ENCODE measurements around the gene FOSL2.

FOSL2 gene

DNA sequence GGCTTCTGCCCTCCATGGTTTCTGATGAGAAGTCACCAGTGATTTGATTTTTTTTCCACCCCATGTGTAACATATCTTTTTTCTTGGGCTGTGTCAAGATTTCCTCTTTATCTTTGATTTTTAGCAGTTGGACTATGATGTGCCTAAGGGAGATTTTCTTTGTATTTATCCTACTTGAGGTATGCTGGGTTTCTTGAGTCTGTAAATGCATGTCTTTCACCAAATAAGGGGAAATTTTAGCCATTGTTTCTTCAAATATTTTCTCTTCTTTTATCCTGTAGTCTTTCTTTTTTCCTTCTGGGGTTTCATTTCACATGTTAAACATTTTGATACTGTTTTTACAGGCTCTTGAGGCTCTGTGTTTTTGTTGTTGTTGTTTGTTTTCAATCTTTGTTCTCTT is 69.5 kb downstream of the FOSL2 start:
- no peak overlapping the region for H3K4me3 ChIP-seq (ENCODE audit: low read depth, low read length)
- TF ChIP-seq CTCF (IDR thresholded peaks at IDR 0.05; ENCODE audit: low read depth, low read length, missing control alignments): no peak
- in situ Hi-C loops (cut with HindIII; ENCODE audit: low pct_ligation_motif_present, low sequenced_read_pairs): no loop called here

GRCh38 chr2:28463211-28463816 is 70.7 kb downstream of the FOSL2 start:
- DNase-seq: no peak
- no peak overlapping the region for H3K27ac ChIP-seq
- in situ Hi-C loops (cut with HindIII; ENCODE audit: low pct_ligation_motif_present, low sequenced_read_pairs): no loop called here

More for the DNA sequence above, 69.5 kb downstream of the FOSL2 start:
- Histone ChIP-seq H3K27me3 (replicated peaks) (no peaks in the 10 kb centered on the region), H3K36me3 (replicated peaks) (no peaks in the 10 kb centered on the region), H3K27ac (no peak overlapping the region)
- DNase-seq: no peak

GRCh38 chr2:28463893-28464292 is 71.2 kb downstream of the FOSL2 start:
- TF ChIP-seq CTCF (IDR thresholded peaks at IDR 0.05; ENCODE audit: low read depth, low read length, missing control alignments): no peak
- in situ Hi-C loops (cut with HindIII; ENCODE audit: low pct_ligation_motif_present, low sequenced_read_pairs): no loop called here
- no peak overlapping the region for H3K4me3 ChIP-seq (ENCODE audit: low read depth, low read length)

More at GRCh38 chr2:28463211-28463816, 70.7 kb downstream of the FOSL2 start:
- no peaks in the 10 kb centered on the region for H3K27me3 ChIP-seq (replicated peaks)
- no peak for TF ChIP-seq CTCF (IDR thresholded peaks at IDR 0.05; ENCODE audit: low read depth, low read length, missing control alignments)
- H3K4me3 ChIP-seq (ENCODE audit: low read depth, low read length): no peak overlapping the region
- no peaks in the 10 kb centered on the region for H3K36me3 ChIP-seq (replicated peaks)

DNA sequence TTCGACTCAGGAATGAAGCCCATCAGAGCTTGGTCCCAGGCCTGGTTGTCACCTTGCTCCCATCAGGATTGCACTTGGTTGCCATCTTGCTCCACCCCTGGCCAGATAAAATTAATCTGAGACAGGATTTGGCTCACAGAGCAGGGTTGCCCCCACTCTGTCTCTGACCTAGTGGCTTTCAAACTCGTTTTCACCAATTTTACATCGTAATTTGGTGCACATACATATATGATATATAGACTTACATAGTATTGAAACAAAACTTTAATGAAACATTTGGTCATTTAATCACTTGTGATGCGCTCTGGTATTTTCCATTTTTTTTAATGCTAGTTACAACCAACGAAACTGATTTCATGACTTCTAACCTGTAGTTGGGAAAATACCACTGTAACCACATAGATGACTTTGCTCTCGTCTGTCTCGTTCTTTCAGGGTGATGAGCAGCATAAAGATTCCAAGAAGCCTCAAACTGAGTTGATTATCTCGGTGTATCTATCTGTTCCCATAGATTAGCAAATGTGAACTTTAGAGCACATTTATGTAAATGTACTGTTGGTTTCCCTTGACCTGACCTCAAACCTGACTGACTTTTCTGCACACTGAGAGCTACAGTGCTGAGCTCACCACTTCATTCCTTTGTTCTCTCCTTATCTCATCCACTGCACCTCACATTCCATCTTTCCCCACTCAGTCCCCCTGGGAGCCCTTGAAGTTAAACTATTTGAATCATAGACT is 72.7 kb downstream of the FOSL2 start:
- Histone ChIP-seq H3K36me3 (replicated peaks) (no peaks in the 10 kb centered on the region), H3K27ac (no peak overlapping the region), H3K4me3 (ENCODE audit: low read depth, low read length) (no peak overlapping the region), H3K27me3 (replicated peaks) (no peaks in the 10 kb centered on the region)
- in situ Hi-C loops (cut with HindIII; ENCODE audit: low pct_ligation_motif_present, low sequenced_read_pairs): no loop called here
- DNase-seq: peak; percentile 22
- no peak for TF ChIP-seq CTCF (IDR thresholded peaks at IDR 0.05; ENCODE audit: low read depth, low read length, missing control alignments)

More at GRCh38 chr2:28463893-28464292, 71.2 kb downstream of the FOSL2 start:
- DNase-seq: no peak
- Histone ChIP-seq H3K27me3 (replicated peaks) (no peaks in the 10 kb centered on the region), H3K27ac (no peak overlapping the region), H3K36me3 (replicated peaks) (no peaks in the 10 kb centered on the region)

Data from brain microvascular endothelial cell (primary cell).